ENCODE measurements around the gene LAP3. TPM values are rescaled to one million over a fixed set of nuclear protein-coding genes. Genes with fewer than 3 reads are reported as not detected.

The LAP3 gene
- polyA plus RNA-seq, 3 donors = 98.3 to 127 (median 108) TPM

DNA sequence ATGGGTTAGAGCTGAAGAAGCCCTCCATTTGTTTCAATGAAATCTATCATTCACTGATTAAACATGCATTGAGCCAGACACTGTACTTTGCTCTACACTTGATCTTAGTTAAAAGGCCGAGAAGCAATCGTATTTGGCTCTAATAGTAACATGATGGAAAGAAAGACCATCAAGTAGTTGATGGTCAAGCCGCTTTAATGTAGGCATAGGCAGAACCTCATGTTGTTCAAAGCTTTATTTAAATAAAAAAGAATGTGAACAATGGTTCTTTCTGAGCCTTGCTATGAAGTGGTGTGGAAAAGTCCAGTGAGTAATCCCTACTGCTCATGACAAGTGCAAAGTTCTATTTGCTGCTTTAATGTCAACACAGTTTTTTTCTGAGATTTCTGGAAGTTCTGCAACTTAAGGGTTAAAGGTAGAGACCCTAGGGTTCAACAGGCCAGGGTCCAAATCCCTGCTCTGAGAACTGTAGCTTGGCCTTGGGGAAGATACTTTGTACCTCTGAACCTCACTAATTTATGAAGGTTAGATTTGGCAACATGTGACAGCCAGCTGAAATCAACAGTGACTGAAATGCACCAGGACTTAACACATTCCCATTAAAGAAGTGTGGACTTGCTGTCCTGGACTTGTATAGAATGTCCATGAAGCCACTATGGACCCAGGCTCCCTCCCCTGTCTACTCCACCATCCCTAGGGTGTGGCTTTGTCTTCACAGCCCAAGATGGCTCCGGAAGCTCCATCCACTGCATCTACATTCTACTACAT lies 17.9 kb upstream of the LAP3 start:
- Mint-ChIP-seq H3K4me3 (no peak overlapping the region), H3K4me1 (no peaks in the 10 kb centered on the region), H3K36me3 (no peaks in the 10 kb centered on the region), H3K27me3 (ENCODE audit: low read depth in 3 of 3) (peaks cover 2 to 8% (median 7%) of the 10 kb centered on the region in 3 donors), H3K9me3 (no peaks in the 10 kb centered on the region), H3K27ac (peak overlapping the region in 1 of 7 donors; percentile 38)
- Histone ChIP-seq H3K4me3 (replicated peaks in 1 of 3; ENCODE audit: low read depth in 2 of 3, low read length in 3 of 3) (no peak overlapping the region), H3K4me1 (ENCODE audit: control insufficient read depth in 1 of 2, insufficient read depth in 2 of 2, low read length in 2 of 2) (no peaks in the 10 kb centered on the region), H3K9ac (ENCODE audit: insufficient read depth, low read length, poor library complexity, severe bottlenecking) (no peak overlapping the region), H3K4me2 (replicated peaks; ENCODE audit: extremely low read depth, low read length, poor library complexity, severe bottlenecking) (no peak overlapping the region), H3K9me3 (replicated peaks in 1 of 2; ENCODE audit: control insufficient read depth in 1 of 2, insufficient read depth in 1 of 2, low read length in 2 of 2) (no peaks in the 10 kb centered on the region), H3K36me3 (replicated peaks in 1 of 2; ENCODE audit: control insufficient read depth in 1 of 2, insufficient read depth in 2 of 2, low read length in 2 of 2) (no peaks in the 10 kb centered on the region), H4K20me1 (ENCODE audit: insufficient read depth, low read length) (no peaks in the 10 kb centered on the region), H2AFZ (ENCODE audit: insufficient read depth, low read depth, low read length, poor library complexity, severe bottlenecking) (no peak overlapping the region), H3K27ac (ENCODE audit: low read depth in 1 of 2, low read length in 2 of 2) (no peak overlapping the region), H3K27me3 (ENCODE audit: control insufficient read depth in 2 of 2, insufficient read depth in 2 of 2, low read length in 2 of 2) (no peaks in the 10 kb centered on the region), H3K79me2 (ENCODE audit: insufficient read depth, low read length) (no peaks in the 10 kb centered on the region)
- DNase-seq = no peak
- no peak for TF ChIP-seq CTCF (IDR thresholded peaks at IDR 0.05)
- WGBS (ENCODE audit: insufficient coverage) = 100% methylated on average over 1 of the region's 4 CpGs
- intact Hi-C loops (cut with micrococcal nuclease) = no loop called here

DNA sequence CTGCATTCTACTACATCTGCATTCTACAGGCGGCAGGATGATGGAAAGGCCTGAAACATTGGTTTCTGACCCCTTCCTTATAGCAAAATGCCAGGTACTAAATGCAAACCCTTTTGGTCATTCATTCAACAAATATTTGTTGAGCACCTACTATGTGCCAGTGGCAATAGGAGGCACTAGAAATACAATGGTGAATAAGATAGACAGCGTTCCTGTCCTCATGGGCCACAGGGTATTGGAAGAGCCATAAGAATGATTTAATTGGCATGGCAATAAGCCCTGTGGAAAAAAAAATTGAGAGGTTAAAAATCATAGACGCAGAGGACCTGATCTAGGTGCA lies 17.3 kb upstream of the LAP3 start:
- Histone ChIP-seq H3K9ac (ENCODE audit: insufficient read depth, low read length, poor library complexity, severe bottlenecking) (no peak overlapping the region), H3K36me3 (replicated peaks in 1 of 2; ENCODE audit: control insufficient read depth in 1 of 2, insufficient read depth in 2 of 2, low read length in 2 of 2) (no peaks in the 10 kb centered on the region), H3K79me2 (ENCODE audit: insufficient read depth, low read length) (no peaks in the 10 kb centered on the region), H2AFZ (ENCODE audit: insufficient read depth, low read depth, low read length, poor library complexity, severe bottlenecking) (no peak overlapping the region), H3K4me2 (replicated peaks; ENCODE audit: extremely low read depth, low read length, poor library complexity, severe bottlenecking) (no peak overlapping the region), H3K4me1 (ENCODE audit: control insufficient read depth in 1 of 2, insufficient read depth in 2 of 2, low read length in 2 of 2) (no peaks in the 10 kb centered on the region), H3K4me3 (replicated peaks in 1 of 3; ENCODE audit: low read depth in 2 of 3, low read length in 3 of 3) (no peak overlapping the region), H3K27ac (ENCODE audit: low read depth in 1 of 2, low read length in 2 of 2) (no peak overlapping the region), H3K9me3 (replicated peaks in 1 of 2; ENCODE audit: control insufficient read depth in 1 of 2, insufficient read depth in 1 of 2, low read length in 2 of 2) (no peaks in the 10 kb centered on the region), H4K20me1 (ENCODE audit: insufficient read depth, low read length) (no peaks in the 10 kb centered on the region), H3K27me3 (ENCODE audit: control insufficient read depth in 2 of 2, insufficient read depth in 2 of 2, low read length in 2 of 2) (no peaks in the 10 kb centered on the region)
- intact Hi-C loops (cut with micrococcal nuclease) = no loop called here
- Mint-ChIP-seq H3K4me1 (no peaks in the 10 kb centered on the region), H3K9me3 (no peaks in the 10 kb centered on the region), H3K27me3 (ENCODE audit: low read depth in 3 of 3) (peaks cover 2 to 8% (median 6%) of the 10 kb centered on the region in 3 donors), H3K4me3 (no peak overlapping the region), H3K36me3 (no peaks in the 10 kb centered on the region), H3K27ac (no peak overlapping the region)
- DNase-seq = no peak
- WGBS (ENCODE audit: insufficient coverage) = 100% methylated on average over 2 of the region's 3 CpGs
- TF ChIP-seq CTCF (IDR thresholded peaks at IDR 0.05) = no peak

All from CD14-positive monocyte (primary cell).